ENCODE data around the gene CEP57L1.

GRCh38 chr6:109172101-109172746, 76.9 kb downstream of the CEP57L1 start:
- TF ChIP-seq CEBPB (IDR thresholded peaks at IDR 0.05; ENCODE audit: borderline replicate concordance in 1 of 2, low read depth in 2 of 2, low read length in 2 of 2) (no peak), CTCF (IDR thresholded peaks at IDR 0.05 in 2 of 3, conservative IDR thresholded peaks at IDR 0.05 in 1 of 3; ENCODE audit: control insufficient read depth in 2 of 3, extremely low read depth in 1 of 3, insufficient read depth in 1 of 3, low read depth in 3 of 3, low read length in 3 of 3) (no peak), RAD21 (IDR thresholded peaks at IDR 0.05; ENCODE audit: insufficient read depth, low read depth, low read length) (no peak), USF2 (IDR thresholded peaks at IDR 0.05; ENCODE audit: borderline replicate concordance, low read depth, low read length) (no peak), CEBPZ (IDR thresholded peaks at IDR 0.05; ENCODE audit: low read depth, low read length) (no peak), MXI1 (IDR thresholded peaks at IDR 0.05; ENCODE audit: low read depth, low read length) (no peak), MAX (IDR thresholded peaks at IDR 0.05; ENCODE audit: low read depth, low read length) (no peak), CHD2 (IDR thresholded peaks at IDR 0.05; ENCODE audit: borderline replicate concordance, low read depth, low read length) (no peak), NRF1 (conservative IDR thresholded peaks at IDR 0.05; ENCODE audit: low read depth, low read length) (no peak), REST (IDR thresholded peaks at IDR 0.05; ENCODE audit: low read depth, low read length) (no peak), TARDBP (IDR thresholded peaks at IDR 0.05; ENCODE audit: borderline replicate concordance) (no peak), E2F4 (IDR thresholded peaks at IDR 0.05; ENCODE audit: low read depth, low read length) (no peak), POLR2AphosphoS2 (IDR thresholded peaks at IDR 0.05; ENCODE audit: low read depth, low read length) (no peak), FOXM1 (IDR thresholded peaks at IDR 0.05; ENCODE audit: low read depth, low read length) (no peak)
